ENCODE measurements around the gene PADI2.

PADI2 gene

DNA sequence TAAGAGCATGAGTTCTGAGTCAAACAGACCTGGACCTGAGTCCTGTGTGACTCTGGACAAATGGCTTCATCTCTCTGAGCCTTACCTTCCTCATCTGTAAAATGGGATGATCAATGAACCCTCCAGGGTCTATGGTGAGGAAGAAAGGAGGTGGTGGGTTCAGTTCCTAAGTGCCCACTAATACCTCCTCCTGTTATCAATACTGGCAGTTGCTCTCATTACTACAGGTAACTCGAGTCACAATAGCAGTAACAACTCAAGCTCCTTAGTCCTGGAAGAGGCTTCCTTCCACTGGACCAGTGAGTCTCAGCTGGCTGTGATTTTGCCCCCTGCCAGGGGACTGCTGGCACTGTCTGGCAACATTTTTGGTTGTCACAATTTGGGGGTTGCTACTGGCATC lies 2.6 kb downstream of the PADI2 start:
- FAIRE-seq, result no peak

DNA sequence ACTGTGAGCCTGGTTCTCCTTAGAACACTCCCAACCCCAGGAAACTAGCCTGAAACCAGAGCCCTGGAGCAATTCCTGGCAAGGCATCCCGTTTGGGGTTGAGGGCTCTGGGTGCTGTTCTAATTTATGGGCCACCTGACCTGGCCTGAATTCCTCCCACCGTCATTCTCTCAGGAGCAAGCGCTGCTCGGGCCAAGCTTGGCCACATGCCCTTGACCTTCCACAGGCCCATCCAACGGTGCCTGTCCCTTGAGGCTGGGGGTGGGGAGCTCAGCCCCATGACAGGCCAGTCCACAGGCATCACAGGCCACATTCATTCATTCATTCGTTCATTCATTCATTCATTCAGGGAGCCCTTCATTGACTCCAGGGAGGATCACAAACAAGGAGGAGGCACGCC lies 5.3 kb downstream of the PADI2 start:
- FAIRE-seq, result no peak

More for the DNA sequence above, 2.6 kb downstream of the PADI2 start:
- no peak for DNase-seq (ENCODE audit: low spot score)

DNA sequence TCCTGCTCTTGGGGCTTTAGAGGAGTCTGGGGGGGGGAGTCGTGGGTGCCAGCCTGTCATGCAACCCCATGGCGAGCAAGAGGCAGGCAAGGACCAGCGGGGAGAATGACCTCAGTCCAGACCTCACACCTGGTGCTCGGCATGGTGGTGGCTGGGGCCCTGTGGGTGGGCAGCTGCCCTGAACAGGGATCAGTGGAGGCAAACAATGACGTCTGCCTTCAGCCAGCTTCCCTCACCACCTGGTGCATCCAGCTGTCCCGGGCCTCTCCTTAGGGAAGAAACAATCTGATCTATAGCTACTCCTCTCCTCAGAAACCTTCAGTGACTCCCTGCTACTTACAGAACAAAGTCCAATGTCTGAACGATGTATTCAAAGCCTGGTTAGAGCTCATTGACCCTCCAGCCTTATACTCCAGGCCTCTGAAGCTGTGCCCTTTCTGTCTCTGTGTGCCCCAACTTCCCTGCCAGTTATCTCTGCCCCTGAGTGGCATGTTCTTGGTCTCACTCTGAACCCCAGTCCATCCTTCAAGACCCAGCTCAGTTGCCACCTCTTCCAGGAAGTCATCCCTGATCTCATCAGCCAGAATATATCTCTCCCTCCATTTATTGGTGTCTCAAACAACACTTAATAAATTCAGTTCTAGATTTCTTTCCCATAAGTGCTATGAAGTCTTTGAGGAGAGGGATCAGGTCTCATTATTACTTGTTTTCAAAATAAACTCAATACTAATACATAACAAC lies 6.6 kb downstream of the PADI2 start:
- FAIRE-seq, result no peak
- no peak for DNase-seq (ENCODE audit: low spot score)

More for the DNA sequence above, 5.3 kb downstream of the PADI2 start:
- DNase-seq (ENCODE audit: low spot score), result no peak

DNA sequence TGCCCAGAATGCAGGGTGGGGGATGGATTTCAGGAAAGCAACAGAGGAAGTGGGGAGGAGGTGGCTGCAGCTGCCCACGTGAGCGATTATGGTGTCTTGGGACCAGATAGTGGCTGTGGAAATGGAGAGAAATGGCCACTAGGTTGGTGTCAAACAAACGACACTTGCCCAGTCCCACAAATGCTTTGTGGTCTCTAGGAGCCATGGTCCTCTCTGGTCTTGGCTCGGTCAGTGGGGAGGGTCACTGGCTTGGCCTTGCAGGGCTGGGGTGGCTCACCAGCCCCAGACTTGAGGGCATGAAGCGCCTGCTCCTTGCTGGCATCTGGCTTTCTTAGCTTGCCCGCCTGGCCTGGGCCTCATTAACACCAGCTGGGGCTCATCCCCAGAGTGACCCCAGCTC lies 7.2 kb downstream of the PADI2 start:
- DNase-seq (ENCODE audit: low spot score) (no peak), FAIRE-seq (no peak)

DNA sequence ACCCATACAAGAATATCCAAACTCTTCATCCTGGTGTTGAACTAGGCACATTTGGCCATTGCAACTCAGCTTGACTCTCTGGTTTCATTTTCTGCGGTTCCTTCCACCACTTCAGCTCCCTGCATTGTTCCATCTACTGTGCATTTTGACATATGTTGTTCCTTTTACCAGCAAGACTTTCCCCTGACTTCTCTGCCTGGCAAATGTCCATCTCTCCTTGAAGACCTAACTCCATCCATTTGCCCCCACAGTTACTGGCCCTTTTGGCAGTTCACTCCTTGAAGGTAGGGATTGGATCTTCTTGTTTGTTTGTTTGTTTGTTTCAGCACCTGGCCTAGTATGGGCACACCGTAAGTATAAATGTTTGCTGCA lies 8.7 kb downstream of the PADI2 start:
- DNase-seq (ENCODE audit: low spot score) (no peak), FAIRE-seq (no peak)

DNA sequence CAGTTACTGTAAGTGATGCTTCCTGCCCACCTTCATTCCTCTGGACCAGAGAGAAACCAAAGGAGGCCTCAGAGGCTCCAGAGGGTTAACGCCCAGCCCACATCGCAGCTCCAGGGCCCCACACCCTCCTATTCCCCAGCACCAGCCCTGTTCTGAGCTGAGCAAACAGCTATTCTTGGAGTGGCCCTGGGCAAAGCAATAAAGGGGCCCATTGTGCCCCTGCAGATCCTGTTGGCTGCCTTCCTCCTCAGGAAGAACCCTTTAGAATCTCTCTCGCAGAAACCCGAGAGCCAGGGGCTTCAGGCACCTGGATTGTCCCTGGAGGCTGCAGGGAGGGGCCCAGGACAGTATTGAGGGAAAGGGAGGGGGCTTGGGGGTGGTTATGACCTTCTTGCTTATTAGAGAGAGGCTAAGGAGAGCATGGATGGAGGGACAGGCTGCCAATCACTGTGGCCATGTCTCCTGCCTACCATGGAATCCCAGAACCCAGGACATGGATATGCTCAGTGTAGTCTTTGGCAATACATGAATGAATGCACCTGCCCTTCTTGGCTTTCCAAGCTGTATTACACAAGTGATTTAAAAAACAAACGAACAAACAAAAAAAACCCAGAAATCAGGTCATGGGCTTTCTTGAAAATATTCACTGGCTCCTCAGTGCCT lies 9.2 kb downstream of the PADI2 start:
- DNase-seq (ENCODE audit: low spot score) (no peak), FAIRE-seq (no peak)

DNA sequence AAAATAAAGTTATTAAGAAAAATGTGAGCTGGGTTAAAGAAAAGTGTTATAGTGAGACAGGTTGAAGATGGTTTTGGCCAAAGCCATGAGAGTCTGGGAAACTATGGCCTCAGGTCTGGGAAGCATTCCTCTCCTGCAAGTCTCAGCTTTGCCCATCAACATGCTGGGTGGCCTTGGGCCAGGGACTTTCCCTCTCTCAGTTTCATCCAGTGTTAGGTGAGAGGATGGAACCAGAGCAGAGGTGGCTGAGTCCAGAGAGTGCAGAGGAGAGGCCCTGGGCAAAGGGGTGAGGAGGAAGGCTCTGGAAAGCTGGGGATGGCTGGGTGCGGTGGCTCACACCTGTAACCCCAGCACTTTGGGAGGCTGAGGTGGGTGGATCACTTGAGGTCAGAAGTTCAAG lies 10.5 kb downstream of the PADI2 start:
- no peak for FAIRE-seq
- DNase-seq (ENCODE audit: low spot score), result no peak

DNA sequence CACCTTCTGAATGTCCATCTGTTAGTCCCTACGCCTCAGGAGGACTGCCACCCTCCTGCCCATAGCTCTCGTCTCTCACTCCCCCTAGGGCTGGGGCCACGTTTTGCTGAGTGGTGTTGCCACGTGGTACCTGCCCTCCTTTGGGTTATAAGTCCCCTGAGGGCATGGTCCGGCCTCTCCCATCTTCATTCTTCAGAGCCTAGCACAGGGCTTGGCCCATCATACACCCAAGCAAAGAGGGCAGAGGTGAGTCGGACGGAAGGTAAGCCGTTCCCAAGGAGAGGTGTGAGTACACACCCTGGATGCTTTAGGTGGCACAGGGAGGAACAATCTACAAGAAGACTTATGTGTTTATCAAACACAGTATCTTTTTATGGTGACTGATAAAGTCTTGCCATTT lies 10.9 kb downstream of the PADI2 start:
- FAIRE-seq, result no peak

DNA sequence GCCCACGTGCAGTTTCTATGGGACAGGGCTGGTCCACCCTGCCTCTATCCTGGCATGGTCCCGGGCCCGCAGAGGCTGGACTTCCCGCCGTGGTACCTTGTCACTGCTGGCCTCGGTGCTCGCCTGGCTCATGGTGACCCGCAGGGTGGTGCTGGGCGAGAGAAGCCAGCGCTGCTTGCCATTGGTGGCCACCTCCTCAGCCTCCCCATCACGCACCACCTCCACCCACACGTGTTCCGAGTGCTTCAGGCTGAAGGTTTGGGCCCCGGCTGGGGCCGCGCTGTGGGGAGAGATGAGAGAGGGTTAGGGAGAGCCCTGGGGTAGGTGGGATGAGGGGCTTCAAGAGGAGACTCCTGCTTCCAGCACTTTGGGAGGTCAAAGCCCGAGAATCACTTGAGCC lies 14.5 kb downstream of the PADI2 start:
- no peak for FAIRE-seq
- no peak for DNase-seq (ENCODE audit: low spot score)

More for the DNA sequence above, 10.9 kb downstream of the PADI2 start:
- no peak for DNase-seq (ENCODE audit: low spot score)

DNA sequence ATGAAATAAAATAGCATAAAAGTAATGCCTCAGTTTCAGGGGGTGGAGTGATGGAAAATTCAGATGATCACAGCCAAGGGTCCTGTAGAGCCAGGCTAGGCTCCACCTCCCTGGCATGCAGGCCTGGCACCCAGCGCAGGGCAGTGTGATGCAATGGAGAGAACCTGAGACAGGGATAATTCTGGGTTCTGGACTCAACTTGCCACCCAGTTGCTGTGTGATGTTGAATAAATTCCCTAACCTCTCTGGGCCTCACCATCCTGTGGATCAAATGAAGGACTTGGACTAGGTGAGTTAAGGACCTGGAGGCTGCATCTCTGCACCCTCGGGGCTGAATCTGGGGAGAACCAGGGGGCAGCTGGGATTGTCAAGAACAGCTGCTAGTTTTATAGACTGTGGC lies 17.0 kb downstream of the PADI2 start:
- FAIRE-seq (no peak), DNase-seq (ENCODE audit: low spot score) (no peak)

DNA sequence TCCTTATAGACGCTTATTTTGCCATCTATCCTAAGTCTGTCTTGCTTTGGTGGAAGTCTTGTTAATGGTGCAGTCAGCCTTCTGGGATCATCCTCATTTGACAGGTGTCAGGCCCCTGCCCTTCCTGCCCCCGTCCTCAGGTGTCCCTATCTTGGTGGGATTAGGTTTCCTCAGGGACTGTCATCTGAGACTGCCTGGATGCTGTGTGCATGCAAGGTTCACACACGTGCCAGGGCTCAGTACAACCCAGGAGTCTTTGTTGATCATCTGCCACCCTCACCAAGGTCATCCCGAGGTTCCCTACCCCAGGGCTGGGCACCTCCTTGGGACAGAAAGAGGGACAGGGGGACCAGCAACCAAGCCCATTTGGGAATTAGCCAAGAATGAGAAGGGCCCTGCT lies 18.0 kb downstream of the PADI2 start:
- DNase-seq (ENCODE audit: low spot score) (no peak), FAIRE-seq (no peak)

DNA sequence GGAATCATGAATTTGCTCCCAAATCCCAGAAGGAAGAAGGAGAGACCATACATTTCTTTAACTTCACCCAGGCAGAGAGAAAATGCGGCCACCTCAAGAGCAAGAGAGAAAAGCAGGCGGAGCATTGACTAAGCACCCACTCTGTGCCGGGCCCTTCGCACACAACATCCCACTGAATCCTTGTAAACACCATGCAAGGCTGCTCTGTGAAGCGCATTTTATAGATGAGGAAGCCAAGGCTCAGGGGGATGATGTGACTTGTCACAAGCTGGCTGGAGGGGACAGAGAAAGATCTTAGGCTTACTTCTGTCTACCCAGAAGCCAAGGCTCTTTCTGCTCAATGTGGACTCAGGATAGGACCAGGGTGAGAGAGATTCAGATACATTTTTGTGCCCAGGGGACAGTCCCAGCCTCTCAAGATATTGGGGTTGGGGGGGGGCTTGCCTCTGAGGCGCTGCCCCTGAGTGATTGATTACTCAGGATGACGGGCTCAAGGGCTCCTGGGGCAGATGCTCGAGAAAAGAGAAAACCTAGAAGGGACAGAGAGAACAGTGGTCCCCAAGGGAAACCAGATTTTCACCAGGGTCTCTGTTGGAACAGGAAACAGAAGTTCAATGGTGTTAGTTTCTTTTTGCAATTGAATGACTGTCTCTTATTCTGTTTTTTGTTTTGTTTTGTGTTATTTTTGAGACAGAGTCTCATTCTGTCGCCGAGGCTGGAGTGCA lies 19.5 kb downstream of the PADI2 start:
- DNase-seq (ENCODE audit: low spot score) (no peak), FAIRE-seq (no peak)

DNA sequence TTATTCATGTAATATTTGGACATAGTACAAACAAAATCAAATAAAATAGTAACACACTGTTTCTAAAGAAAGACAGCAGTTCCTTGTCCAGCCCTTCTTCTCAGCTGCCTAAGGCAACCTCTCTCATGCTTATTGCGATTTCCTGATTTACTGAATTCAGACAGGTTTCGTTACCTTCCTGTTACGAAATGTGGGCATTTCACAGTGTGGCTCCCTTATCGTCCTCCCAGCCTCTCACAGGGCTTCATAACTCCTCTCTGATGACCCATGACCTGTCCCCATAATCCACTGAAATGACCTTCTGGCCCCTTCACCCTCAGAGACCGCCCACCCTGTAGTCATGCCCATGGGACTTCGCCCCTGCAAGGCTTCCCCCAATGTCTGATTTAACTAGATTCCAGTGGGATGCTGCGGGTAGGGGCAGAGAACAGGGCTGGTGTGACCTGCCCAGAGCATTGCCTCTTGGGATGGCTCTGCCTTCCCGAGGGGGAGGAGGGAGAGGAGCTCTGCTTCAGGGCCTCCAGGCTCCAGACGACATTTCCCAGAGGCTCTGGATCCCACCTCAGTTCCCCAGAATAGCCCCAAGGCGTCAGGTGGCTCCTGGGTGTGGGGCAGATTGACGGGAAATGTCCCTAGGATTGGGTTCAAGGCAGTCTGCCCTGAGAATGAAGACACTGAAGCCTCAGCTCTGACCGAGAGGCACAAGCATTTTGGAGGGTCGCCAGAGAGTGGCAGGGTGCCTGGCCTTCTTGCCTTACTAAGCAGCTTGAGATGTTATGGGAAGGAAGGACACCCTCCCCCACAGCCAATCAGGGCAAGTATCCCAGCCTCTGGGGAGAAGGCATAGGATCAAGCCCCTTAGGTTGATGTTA lies 20.6 kb downstream of the PADI2 start:
- FAIRE-seq, result no peak
- no peak for DNase-seq (ENCODE audit: low spot score)

DNA sequence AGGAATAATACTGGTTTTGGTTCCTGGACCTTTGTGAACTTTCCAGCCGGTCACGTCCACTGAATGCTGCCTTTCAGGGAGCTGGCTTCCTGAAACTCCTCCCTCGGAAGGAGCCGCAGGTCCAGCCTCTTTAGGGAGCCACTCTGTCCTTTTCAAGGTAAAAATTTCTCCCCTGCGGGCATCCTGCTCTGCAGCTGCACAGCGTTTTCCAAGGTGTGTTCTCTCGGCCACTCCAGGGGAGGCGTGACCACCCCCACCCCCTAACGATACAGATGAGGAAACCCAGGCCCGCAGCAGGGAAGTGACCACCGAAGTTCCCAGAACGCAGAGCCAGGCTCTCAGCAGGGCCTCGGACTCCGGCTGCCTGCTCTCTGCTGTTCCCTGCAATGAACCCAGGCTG lies 21.5 kb downstream of the PADI2 start:
- no peak for DNase-seq (ENCODE audit: low spot score)
- FAIRE-seq, result no peak

DNA sequence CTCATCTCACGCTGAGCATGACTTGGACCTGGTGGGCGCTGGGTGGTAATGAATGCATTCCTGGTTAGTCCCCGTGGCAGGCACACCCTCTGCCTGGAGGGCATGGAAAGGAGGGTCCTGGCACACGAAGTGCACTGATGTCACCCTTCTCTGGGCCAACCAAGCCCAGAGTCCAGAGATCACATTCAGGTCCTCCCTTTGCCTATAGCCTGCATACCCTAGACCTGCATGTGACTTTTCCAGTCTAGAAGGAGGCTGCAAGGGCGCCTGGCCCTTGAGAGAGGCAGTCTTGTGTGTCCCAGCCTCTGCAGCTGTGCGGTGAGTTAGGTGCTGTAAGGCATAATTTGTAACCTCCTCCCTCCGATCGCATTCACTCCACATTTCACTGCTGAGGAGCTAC lies 22.1 kb downstream of the PADI2 start:
- FAIRE-seq (no peak), DNase-seq (ENCODE audit: low spot score) (no peak)

DNA sequence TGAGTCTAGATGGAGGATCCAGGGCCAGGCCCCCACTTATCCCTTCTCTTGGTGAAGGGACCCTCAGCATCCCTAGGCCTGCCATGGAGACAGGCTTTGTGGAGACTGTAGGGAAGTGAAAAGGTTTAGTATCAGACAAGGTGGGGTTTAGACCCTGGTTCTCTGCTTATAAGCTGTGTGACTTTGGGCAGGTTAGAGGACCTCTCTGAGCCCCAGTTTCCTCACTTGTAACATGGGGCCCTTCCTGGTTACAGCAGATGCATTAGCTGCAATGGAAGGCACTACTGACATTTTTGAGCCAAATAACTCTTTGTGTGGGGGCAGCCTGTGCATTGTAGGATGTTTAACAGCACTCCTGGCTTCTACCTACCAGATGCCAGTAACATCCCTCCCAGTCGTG lies 22.7 kb downstream of the PADI2 start:
- FAIRE-seq (no peak), DNase-seq (ENCODE audit: low spot score) (no peak)

DNA sequence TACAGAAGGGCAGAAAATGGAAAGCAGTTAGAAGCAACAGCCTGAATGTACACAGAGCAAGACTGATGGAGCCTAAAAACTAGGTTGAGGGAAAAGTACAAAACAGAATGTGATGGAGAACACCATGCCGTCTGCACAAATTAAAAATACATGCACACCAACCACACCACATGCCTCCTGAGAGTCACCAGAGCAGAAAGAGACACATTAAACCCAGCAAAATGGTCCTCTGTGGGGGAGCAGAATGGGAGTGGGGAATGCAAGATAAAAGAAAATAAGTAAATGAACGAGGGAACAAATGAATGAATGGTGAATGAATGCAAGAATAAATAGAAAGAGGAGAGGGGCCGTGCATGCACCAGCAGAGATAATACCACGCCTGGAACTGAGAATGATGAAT lies 24.1 kb downstream of the PADI2 start:
- DNase-seq (ENCODE audit: low spot score) (no peak), FAIRE-seq (no peak)

DNA sequence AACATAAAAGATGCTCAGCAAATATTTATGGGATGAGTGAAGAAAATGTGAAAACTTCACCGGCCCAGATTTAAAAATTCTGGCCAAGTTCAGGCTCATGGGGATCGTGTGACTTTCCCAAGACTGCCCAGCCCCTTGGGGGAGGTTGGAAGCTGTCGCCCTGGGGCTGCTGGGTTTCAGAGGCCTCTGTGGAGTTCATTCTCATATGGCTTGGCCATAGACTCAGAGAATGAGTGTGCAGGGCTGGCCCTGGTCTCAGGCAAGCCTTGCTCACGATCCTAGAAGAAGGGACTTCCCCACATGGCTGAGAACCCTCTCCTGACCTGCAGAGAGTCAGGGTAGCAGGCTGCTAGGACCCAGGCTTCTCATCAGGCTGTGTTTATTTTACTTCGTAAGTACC lies 24.6 kb downstream of the PADI2 start:
- no peak for FAIRE-seq
- no peak for DNase-seq (ENCODE audit: low spot score)

DNA sequence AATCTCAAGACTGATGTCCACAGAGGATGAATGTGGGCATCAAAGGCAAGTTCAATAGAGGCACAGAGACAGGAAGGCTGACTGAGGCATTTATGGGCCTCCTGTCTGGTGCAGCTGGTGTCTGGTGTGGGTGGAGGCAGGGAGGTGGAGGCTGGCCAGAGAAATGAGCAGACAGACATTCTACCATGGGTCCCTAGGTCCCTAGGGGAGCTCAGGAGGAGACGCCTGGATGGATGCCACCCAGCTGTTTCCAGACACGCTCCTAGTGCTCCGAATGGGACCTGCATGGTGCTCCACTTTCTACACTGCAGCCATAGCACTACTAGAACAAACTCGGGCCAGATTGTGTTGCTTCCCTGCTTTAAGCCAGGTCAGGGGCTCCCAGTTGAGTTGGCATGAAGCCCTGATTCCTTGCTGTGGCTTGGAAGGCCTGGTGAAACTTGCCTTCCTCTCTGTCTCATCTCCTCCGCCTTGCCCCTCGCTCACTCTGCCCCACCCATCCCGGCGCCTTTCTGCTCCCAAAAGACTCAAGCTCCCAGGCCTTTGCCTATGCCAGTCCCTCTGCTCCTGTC lies 25.3 kb downstream of the PADI2 start:
- FAIRE-seq (no peak), DNase-seq (ENCODE audit: low spot score) (no peak)

DNA sequence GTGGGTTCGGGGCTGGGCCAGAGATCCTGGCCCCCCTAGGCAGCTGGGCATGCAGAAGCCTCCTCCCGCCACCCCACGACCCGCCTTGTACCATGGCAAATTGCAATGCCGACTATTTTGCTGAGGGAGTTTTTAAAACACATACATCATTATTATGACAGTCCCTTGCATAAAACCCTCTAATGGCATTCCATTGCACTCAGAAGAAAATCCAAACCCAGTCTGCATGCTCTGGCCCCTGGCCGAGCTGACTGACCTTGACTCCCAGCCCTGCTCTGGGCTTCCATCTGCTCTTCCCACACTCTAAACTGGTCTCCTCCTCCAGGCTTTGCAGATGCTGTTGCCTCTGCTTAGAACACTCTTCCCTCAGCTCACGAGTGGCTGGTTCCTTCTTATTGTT lies 28.0 kb downstream of the PADI2 start:
- FAIRE-seq (no peak), DNase-seq (ENCODE audit: low spot score) (no peak)

DNA sequence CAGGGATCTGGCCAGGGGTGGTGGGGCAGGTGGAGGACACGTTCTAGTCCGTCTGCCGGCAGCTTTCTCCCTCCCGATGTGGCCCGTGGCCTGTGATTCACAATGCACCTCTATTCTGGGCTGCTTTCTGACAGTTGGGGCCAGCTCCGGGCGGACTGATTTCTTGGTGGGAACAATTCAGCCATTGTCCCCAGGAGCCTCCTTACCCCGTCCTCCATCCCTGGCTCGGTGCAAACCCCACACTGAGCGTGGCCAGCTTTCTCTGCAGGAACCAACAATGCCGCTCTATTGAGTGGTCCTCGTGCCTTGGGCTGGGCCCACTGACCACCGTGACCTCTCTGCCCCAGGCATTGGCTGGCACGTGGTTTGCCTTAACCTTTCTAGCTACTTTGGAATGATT lies 29.7 kb downstream of the PADI2 start:
- DNase-seq (ENCODE audit: low spot score) (no peak), FAIRE-seq (no peak)

Measured in urothelium cell line (cell line).